Testis (tissue), 2 donors: Measurements from ENCODE around the gene TMTC4.

ENCODE experiments used
- POLR2A ChIP-seq: fragments of 450-650 bp; IDR thresholded peaks from one replicate; pipeline ENCODE4 v1.6.1; 2017; ENCODE audit warnings: antibody characterized with exemption, mild to moderate bottlenecking, moderate library complexity
- TF ChIP-seq, protein P1 (sequence below), 3 experiments: fragments of 450-650 bp in 2 of 3; fragments of 200-600 bp in 1 of 3; sonication (generic) in 1 of 3; IDR thresholded peaks; one replicate each; pipeline ENCODE4 v1.5.1; 2016 to 2019; ENCODE audit warnings: antibody characterized with exemption in 3 of 3, mild to moderate bottlenecking in 2 of 3, moderate library complexity in 1 of 3

DNA sequence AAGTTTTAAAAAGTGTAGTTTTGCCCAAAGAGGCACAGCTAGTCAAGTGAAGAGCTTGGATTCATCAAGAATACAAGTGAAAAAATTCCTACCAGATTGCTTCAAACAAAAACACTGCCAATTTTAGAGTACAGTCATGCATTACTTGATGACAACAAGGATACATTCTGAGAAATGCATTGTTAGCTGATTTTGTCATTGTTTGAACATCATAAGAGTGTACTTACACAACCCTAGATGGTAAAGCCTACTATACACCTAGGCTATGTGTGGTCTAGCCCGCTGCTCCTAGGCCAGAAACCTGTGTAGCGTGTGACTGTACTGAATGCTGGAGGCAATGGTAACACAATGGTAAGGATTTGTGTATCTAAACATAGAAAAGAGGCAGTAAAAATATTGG is 41.1 kb downstream of the TMTC4 start:
- TF ChIP-seq, protein P1, sequence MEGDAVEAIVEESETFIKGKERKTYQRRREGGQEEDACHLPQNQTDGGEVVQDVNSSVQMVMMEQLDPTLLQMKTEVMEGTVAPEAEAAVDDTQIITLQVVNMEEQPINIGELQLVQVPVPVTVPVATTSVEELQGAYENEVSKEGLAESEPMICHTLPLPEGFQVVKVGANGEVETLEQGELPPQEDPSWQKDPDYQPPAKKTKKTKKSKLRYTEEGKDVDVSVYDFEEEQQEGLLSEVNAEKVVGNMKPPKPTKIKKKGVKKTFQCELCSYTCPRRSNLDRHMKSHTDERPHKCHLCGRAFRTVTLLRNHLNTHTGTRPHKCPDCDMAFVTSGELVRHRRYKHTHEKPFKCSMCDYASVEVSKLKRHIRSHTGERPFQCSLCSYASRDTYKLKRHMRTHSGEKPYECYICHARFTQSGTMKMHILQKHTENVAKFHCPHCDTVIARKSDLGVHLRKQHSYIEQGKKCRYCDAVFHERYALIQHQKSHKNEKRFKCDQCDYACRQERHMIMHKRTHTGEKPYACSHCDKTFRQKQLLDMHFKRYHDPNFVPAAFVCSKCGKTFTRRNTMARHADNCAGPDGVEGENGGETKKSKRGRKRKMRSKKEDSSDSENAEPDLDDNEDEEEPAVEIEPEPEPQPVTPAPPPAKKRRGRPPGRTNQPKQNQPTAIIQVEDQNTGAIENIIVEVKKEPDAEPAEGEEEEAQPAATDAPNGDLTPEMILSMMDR (IDR thresholded peaks at IDR 0.05) = no peak
- TF ChIP-seq POLR2A = no peak
